ENCODE data around the gene EPB42. TPM values are rescaled to one million over a fixed set of nuclear protein-coding genes. Genes with fewer than 3 reads are reported as not detected.

The EPB42 gene
- total and polyA plus RNA-seq, 2 experiments from 2014 or later = not detected

DNA sequence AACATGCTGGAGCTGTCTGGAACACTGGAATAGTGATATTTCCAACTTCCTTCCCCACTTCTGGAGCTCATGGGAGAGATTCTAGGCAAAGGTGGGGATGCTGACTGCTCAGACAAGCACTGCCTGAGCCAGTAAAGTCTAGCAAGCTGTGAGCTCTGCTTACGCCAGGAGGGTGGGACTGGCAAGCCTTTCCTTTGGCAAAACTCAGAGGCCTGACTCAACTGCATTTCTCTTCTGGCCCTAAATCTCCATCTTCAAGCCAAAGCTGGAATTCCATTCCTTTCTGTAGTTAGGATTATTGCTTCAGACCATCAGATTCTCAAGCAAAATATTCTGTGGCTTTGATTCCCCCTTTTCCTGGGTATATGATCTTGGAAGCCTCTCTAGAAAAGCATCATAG, 20.3 kb upstream of the EPB42 start:
- H3K27me3 ChIP-seq (ENCODE audit: insufficient read depth) = no peaks in the 10 kb centered on the region
- H3K4me3 Mint-ChIP-seq = no peak overlapping the region
- no peaks in the 10 kb centered on the region for H3K4me1 Mint-ChIP-seq
- no peak overlapping the region for H2AFZ ChIP-seq
- ATAC-seq (no peak), DNase-seq (ENCODE audit: low spot score) (no peak)
- no peak for TF ChIP-seq NANOG (IDR thresholded peaks at IDR 0.05; ENCODE audit: borderline replicate concordance)
- TF ChIP-seq, protein P1, sequence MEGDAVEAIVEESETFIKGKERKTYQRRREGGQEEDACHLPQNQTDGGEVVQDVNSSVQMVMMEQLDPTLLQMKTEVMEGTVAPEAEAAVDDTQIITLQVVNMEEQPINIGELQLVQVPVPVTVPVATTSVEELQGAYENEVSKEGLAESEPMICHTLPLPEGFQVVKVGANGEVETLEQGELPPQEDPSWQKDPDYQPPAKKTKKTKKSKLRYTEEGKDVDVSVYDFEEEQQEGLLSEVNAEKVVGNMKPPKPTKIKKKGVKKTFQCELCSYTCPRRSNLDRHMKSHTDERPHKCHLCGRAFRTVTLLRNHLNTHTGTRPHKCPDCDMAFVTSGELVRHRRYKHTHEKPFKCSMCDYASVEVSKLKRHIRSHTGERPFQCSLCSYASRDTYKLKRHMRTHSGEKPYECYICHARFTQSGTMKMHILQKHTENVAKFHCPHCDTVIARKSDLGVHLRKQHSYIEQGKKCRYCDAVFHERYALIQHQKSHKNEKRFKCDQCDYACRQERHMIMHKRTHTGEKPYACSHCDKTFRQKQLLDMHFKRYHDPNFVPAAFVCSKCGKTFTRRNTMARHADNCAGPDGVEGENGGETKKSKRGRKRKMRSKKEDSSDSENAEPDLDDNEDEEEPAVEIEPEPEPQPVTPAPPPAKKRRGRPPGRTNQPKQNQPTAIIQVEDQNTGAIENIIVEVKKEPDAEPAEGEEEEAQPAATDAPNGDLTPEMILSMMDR (conservative IDR thresholded peaks at IDR 0.05; ENCODE audit: low read depth in 2 of 2) = no peak
- H3K27ac ChIP-seq (ENCODE audit: low read depth) = no peak overlapping the region
- no peaks in the 10 kb centered on the region for H3K9me3 Mint-ChIP-seq
- no peaks in the 10 kb centered on the region for H3K36me3 ChIP-seq (ENCODE audit: insufficient read depth)
- H3K4me1 ChIP-seq (ENCODE audit: insufficient read depth) = no peaks in the 10 kb centered on the region
- peaks cover 5% of the 10 kb centered on the region for H3K27me3 Mint-ChIP-seq (ENCODE audit: insufficient read depth, low read depth, poor library complexity)
- no peaks in the 10 kb centered on the region for H3K36me3 Mint-ChIP-seq (ENCODE audit: low read depth)
- H3K4me3 ChIP-seq = no peak overlapping the region
- no peaks in the 10 kb centered on the region for H3F3A ChIP-seq (replicated peaks; ENCODE audit: low read depth)
- 0 out of 2 replicates have a peak, but pooled peaks cover 2% of the 10 kb centered on the region for H3K9me2 ChIP-seq (ENCODE audit: insufficient read depth)
- no peak overlapping the region for H3K4me2 ChIP-seq
- no peak overlapping the region for H3K27ac Mint-ChIP-seq
- H3K79me2 ChIP-seq (replicated peaks; ENCODE audit: insufficient read depth) = no peaks in the 10 kb centered on the region
- H4K20me1 ChIP-seq (replicated peaks; ENCODE audit: insufficient read depth) = no peaks in the 10 kb centered on the region

DNA sequence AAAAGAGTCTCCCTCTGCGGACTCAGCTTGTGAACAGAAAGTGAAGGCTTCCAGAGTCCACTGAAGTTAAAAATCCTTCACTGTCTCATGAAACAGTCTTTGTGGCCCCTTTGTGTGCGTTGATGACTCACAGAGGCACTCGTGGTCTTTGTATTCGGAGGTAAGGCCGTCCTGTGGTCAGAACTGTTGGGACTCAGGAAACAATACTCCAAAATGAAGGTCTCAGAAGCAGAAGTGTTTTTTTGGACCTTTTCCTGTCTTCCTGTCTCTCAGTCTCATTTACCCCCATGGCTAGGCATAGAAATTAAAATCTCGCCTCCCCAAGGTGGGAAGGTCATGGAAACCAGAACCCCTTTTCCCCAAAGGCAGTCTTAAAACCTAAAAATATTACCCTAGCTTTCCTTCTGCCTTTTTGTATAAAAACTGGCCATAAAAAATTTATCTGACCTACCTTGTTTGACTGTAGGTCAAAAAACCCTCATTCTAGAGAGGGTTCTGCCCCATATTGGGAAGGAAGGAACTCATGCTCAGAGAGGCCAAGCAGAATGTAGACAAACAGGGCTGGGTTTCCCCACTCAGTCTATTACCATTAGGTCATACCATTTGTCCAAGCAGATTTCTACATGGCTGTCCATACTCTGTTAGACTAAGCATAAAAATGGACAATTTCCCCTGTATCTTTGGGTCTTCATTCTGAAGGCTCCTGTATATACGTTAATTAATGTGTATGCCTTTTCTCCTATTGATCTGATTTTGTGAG, 19.1 kb upstream of the EPB42 start:
- Mint-ChIP-seq H3K27ac (no peak overlapping the region), H3K4me3 (no peak overlapping the region), H3K4me1 (no peaks in the 10 kb centered on the region), H3K9me3 (no peaks in the 10 kb centered on the region), H3K36me3 (ENCODE audit: low read depth) (no peaks in the 10 kb centered on the region), H3K27me3 (ENCODE audit: insufficient read depth, low read depth, poor library complexity) (peaks cover 5% of the 10 kb centered on the region)
- Histone ChIP-seq H4K20me1 (replicated peaks; ENCODE audit: insufficient read depth) (no peaks in the 10 kb centered on the region), H3K4me1 (ENCODE audit: insufficient read depth) (no peaks in the 10 kb centered on the region), H3K79me2 (replicated peaks; ENCODE audit: insufficient read depth) (no peaks in the 10 kb centered on the region), H3K4me2 (no peak overlapping the region), H3K36me3 (ENCODE audit: insufficient read depth) (no peaks in the 10 kb centered on the region), H3F3A (replicated peaks; ENCODE audit: low read depth) (no peaks in the 10 kb centered on the region), H3K9me2 (ENCODE audit: insufficient read depth) (no peaks in the 10 kb centered on the region), H3K27ac (ENCODE audit: low read depth) (no peak overlapping the region), H3K4me3 (no peak overlapping the region), H3K27me3 (ENCODE audit: insufficient read depth) (no peaks in the 10 kb centered on the region), H2AFZ (no peak overlapping the region)
- ATAC-seq (no peak), DNase-seq (ENCODE audit: low spot score) (no peak)
- no peak for TF ChIP-seq POLR2AphosphoS5 (IDR thresholded peaks at IDR 0.05; ENCODE audit: low read depth)
- TF ChIP-seq, protein P2, sequence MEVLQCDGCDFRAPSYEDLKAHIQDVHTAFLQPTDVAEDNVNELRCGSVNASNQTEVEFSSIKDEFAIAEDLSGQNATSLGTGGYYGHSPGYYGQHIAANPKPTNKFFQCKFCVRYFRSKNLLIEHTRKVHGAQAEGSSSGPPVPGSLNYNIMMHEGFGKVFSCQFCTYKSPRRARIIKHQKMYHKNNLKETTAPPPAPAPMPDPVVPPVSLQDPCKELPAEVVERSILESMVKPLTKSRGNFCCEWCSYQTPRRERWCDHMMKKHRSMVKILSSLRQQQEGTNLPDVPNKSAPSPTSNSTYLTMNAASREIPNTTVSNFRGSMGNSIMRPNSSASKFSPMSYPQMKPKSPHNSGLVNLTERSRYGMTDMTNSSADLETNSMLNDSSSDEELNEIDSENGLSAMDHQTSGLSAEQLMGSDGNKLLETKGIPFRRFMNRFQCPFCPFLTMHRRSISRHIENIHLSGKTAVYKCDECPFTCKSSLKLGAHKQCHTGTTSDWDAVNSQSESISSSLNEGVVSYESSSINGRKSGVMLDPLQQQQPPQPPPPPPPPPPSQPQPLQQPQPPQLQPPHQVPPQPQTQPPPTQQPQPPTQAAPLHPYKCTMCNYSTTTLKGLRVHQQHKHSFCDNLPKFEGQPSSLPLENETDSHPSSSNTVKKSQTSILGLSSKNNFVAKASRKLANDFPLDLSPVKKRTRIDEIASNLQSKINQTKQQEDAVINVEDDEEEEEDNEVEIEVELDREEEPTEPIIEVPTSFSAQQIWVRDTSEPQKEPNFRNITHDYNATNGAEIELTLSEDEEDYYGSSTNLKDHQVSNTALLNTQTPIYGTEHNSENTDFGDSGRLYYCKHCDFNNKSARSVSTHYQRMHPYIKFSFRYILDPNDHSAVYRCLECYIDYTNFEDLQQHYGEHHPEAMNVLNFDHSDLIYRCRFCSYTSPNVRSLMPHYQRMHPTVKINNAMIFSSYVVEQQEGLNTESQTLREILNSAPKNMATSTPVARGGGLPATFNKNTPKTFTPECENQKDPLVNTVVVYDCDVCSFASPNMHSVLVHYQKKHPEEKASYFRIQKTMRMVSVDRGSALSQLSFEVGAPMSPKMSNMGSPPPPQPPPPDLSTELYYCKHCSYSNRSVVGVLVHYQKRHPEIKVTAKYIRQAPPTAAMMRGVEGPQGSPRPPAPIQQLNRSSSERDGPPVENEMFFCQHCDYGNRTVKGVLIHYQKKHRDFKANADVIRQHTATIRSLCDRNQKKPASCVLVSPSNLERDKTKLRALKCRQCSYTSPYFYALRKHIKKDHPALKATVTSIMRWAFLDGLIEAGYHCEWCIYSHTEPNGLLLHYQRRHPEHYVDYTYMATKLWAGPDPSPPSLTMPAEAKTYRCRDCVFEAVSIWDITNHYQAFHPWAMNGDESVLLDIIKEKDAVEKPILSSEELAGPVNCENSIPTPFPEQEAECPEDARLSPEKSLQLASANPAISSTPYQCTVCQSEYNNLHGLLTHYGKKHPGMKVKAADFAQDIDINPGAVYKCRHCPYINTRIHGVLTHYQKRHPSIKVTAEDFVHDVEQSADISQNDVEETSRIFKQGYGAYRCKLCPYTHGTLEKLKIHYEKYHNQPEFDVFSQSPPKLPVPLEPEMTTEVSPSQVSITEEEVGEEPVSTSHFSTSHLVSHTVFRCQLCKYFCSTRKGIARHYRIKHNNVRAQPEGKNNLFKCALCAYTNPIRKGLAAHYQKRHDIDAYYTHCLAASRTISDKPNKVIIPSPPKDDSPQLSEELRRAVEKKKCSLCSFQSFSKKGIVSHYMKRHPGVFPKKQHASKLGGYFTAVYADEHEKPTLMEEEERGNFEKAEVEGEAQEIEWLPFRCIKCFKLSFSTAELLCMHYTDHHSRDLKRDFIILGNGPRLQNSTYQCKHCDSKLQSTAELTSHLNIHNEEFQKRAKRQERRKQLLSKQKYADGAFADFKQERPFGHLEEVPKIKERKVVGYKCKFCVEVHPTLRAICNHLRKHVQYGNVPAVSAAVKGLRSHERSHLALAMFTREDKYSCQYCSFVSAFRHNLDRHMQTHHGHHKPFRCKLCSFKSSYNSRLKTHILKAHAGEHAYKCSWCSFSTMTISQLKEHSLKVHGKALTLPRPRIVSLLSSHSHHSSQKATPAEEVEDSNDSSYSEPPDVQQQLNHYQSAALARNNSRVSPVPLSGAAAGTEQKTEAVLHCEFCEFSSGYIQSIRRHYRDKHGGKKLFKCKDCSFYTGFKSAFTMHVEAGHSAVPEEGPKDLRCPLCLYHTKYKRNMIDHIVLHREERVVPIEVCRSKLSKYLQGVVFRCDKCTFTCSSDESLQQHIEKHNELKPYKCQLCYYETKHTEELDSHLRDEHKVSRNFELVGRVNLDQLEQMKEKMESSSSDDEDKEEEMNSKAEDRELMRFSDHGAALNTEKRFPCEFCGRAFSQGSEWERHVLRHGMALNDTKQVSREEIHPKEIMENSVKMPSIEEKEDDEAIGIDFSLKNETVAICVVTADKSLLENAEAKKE (CRISPR knock-in tag; IDR thresholded peaks at IDR 0.05) = no peak
- TF ChIP-seq, protein P3, sequence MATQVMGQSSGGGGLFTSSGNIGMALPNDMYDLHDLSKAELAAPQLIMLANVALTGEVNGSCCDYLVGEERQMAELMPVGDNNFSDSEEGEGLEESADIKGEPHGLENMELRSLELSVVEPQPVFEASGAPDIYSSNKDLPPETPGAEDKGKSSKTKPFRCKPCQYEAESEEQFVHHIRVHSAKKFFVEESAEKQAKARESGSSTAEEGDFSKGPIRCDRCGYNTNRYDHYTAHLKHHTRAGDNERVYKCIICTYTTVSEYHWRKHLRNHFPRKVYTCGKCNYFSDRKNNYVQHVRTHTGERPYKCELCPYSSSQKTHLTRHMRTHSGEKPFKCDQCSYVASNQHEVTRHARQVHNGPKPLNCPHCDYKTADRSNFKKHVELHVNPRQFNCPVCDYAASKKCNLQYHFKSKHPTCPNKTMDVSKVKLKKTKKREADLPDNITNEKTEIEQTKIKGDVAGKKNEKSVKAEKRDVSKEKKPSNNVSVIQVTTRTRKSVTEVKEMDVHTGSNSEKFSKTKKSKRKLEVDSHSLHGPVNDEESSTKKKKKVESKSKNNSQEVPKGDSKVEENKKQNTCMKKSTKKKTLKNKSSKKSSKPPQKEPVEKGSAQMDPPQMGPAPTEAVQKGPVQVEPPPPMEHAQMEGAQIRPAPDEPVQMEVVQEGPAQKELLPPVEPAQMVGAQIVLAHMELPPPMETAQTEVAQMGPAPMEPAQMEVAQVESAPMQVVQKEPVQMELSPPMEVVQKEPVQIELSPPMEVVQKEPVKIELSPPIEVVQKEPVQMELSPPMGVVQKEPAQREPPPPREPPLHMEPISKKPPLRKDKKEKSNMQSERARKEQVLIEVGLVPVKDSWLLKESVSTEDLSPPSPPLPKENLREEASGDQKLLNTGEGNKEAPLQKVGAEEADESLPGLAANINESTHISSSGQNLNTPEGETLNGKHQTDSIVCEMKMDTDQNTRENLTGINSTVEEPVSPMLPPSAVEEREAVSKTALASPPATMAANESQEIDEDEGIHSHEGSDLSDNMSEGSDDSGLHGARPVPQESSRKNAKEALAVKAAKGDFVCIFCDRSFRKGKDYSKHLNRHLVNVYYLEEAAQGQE (IDR thresholded peaks at IDR 0.05; ENCODE audit: unreplicated experiment) = no peak
- TF ChIP-seq, protein P4, sequence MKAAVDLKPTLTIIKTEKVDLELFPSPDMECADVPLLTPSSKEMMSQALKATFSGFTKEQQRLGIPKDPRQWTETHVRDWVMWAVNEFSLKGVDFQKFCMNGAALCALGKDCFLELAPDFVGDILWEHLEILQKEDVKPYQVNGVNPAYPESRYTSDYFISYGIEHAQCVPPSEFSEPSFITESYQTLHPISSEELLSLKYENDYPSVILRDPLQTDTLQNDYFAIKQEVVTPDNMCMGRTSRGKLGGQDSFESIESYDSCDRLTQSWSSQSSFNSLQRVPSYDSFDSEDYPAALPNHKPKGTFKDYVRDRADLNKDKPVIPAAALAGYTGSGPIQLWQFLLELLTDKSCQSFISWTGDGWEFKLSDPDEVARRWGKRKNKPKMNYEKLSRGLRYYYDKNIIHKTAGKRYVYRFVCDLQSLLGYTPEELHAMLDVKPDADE (IDR thresholded peaks at IDR 0.05) = no peak
- TF ChIP-seq EZH2 (IDR thresholded peaks at IDR 0.05; ENCODE audit: low read depth, unreplicated experiment) = no peak
- no peak for TF ChIP-seq JUNB (IDR thresholded peaks at IDR 0.05; ENCODE audit: unreplicated experiment)
